Bronchial epithelial cell (primary cell): ENCODE results near the gene SLC16A1. TPM values are rescaled to one million over a fixed set of nuclear protein-coding genes. Genes with fewer than 3 reads are reported as not detected.
"Not testable (repeated sequence)": the region's sequence is repeated elsewhere in the genome, so short reads cannot be mapped to it uniquely, and the experiment has no call there.

Experiments used
- DNase-seq: peaks from one replicate; pipeline ENCODE4 v3.0.0-alpha.2; 2010; ENCODE audit warnings: low read depth
- FAIRE-seq: peaks from 2 replicates; lab custom pipeline; 2011; peaks lifted over from hg19 to GRCh38; lab: Jason Lieb, UNC
- H3K27me3 ChIP-seq: 2 replicates; pipeline ENCODE4 v1.5.1; 2011; ENCODE audit warnings: low read length; ENCODE audit not compliant: control insufficient read depth, insufficient read depth
- H3K36me3 ChIP-seq: 2 replicates; pipeline ENCODE4 v1.5.1; 2011; ENCODE audit warnings: low read length; ENCODE audit not compliant: control insufficient read depth, insufficient read depth
- H3K4me3 ChIP-seq: 2 replicates; pipeline ENCODE4 v1.5.1; 2011; ENCODE audit warnings: mild to moderate bottlenecking, low read depth, low read length, control low read depth
- CTCF ChIP-seq: IDR thresholded peaks from 2 replicates; pipeline ENCODE4 v1.5.1; 2011; ENCODE audit warnings: mild to moderate bottlenecking, moderate library complexity, low read length, control low read depth, inconsistent platforms; ENCODE audit not compliant: insufficient read depth, severe bottlenecking
- total RNA-seq: library from RNA; depleted of rRNA; stranded (reverse); fragments of >200 nt; gene quantifications from 2 replicates; pipeline ENCODE4 v1.2.1, GENCODE V29; 2014

The SLC16A1 gene
- total RNA-seq, 1 donor from 2014 or later = 213 TPM

GRCh38 chr1:112960384-112960783 is 4.4 kb upstream of the SLC16A1 start:
- peaks cover 3% of the 10 kb centered on the region for H3K36me3 ChIP-seq
- DNase-seq = no peak
- FAIRE-seq = no peak
- H3K4me3 ChIP-seq = no peak overlapping the region
- no peaks in the 10 kb centered on the region for H3K27me3 ChIP-seq
- TF ChIP-seq CTCF = no peak

GRCh38 chr1:112958236-112958635 is 2.2 kb upstream of the SLC16A1 start:
- H3K36me3 ChIP-seq, FAIRE-seq, DNase-seq, H3K4me3 ChIP-seq, H3K27me3 ChIP-seq: not testable (repeated sequence)

GRCh38 chr1:112957133-112957812 is 1.3 kb upstream of the SLC16A1 start:
- no peak for TF ChIP-seq CTCF
- H3K4me3 ChIP-seq = peak overlapping the region; percentile 97
- FAIRE-seq (no peak), DNase-seq (peak; percentile 76)
- peaks cover 1% of the 10 kb centered on the region for H3K36me3 ChIP-seq
- H3K27me3 ChIP-seq = no peaks in the 10 kb centered on the region

- DNase-seq (no peak), FAIRE-seq (no peak)
- no peaks in the 10 kb centered on the region for H3K36me3 ChIP-seq
- no peak for TF ChIP-seq CTCF
- peak overlapping the region; percentile 97 for H3K4me3 ChIP-seq
- no peaks in the 10 kb centered on the region for H3K27me3 ChIP-seq
Observed at GRCh38 chr1:112956544-112957132, 642 bp upstream of the SLC16A1 start.

GRCh38 chr1:112954945-112955772 is 837 bp downstream of the SLC16A1 start:
- Histone ChIP-seq H3K27me3 (no peaks in the 10 kb centered on the region), H3K36me3 (peaks cover 1% of the 10 kb centered on the region), H3K4me3 (peak overlapping the region; percentile 97)
- DNase-seq (peak; percentile 60), FAIRE-seq (no peak)
- no peak for TF ChIP-seq CTCF
